SK-N-SH treated with all-trans-retinoic acid at 6 μM for 48 hours (cell line): ENCODE data around the gene BNIP2.

Experiments
- TCF4 ChIP-seq: fragments of 250-450 bp; sonication (Bioruptor Pico); IDR thresholded peaks from 2 replicates; pipeline ENCODE4 v1.8.0; 2021; ENCODE audit warnings: mild to moderate bottlenecking, moderate library complexity, borderline replicate concordance
- ZC3H10 ChIP-seq: fragments of 250-450 bp; sonication (Bioruptor Pico); IDR thresholded peaks from 2 replicates; pipeline ENCODE4 v1.5.1; 2021; ENCODE audit warnings: mild to moderate bottlenecking, moderate library complexity
- TF ChIP-seq, protein P1 (sequence below): fragments of 250-450 bp; sonication (Bioruptor Pico); IDR thresholded peaks from 2 replicates; pipeline ENCODE4 v1.8.0; 2020; ENCODE audit warnings: mild to moderate bottlenecking, moderate library complexity, borderline replicate concordance

DNA sequence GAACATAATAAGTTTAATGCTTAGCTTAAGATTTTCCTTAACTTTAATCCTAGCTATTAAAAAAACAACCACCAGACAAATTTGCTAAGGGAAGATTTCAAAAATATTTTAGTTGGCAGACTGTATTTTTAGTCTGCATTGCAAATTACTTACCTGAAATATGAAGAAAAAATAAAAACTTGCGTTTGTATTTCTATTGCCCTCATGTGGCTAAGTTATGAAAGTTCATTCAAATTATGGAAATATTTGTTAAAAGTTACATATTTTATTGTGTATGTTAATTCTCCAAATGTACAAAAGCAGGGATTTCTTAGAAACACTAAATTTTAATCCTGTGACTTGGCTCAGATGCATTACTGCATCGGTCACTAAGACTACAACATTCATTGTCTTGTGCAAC, 46.8 kb downstream of the BNIP2 start:
- TF ChIP-seq, protein P1, sequence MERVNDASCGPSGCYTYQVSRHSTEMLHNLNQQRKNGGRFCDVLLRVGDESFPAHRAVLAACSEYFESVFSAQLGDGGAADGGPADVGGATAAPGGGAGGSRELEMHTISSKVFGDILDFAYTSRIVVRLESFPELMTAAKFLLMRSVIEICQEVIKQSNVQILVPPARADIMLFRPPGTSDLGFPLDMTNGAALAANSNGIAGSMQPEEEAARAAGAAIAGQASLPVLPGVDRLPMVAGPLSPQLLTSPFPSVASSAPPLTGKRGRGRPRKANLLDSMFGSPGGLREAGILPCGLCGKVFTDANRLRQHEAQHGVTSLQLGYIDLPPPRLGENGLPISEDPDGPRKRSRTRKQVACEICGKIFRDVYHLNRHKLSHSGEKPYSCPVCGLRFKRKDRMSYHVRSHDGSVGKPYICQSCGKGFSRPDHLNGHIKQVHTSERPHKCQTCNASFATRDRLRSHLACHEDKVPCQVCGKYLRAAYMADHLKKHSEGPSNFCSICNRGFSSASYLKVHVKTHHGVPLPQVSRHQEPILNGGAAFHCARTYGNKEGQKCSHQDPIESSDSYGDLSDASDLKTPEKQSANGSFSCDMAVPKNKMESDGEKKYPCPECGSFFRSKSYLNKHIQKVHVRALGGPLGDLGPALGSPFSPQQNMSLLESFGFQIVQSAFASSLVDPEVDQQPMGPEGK (CRISPR knock-in tag), result no peak
- TF ChIP-seq TCF4 (CRISPR knock-in tag) (no peak), ZC3H10 (CRISPR knock-in tag) (no peak)
